B cell (primary cell): ENCODE measurements around the gene TRAPPC12. TPM values are rescaled to one million over a fixed set of nuclear protein-coding genes. Genes with fewer than 3 reads are reported as not detected.

Source experiments
- ATAC-seq: fragments of 200-7000 bp; cut with Tn5 transposase; one replicate; pipeline ENCODE4 v1.10.0; 2021; ENCODE audit warnings: low read depth, mild to moderate bottlenecking, moderate number of reproducible peaks, moderate library complexity
- CTCF ChIA-PET: fragments of 350-600 bp; sonication (Branson Sonifier 250); formaldehyde crosslinking; loops from one replicate; lab custom pipeline; 2021; ENCODE audit warnings: antibody characterized with exemption, inconsistent platforms; lab: Charles Lee
- POLR2A ChIA-PET: fragments of 350-600 bp; sonication (Branson Sonifier 250); formaldehyde crosslinking; loops from one replicate; lab custom pipeline; 2021; ENCODE audit warnings: antibody characterized with exemption; lab: Charles Lee
- DNase-seq: peaks from one replicate; pipeline ENCODE4 v3.0.0; 2013
- H2AFZ ChIP-seq: 2 replicates; pipeline ENCODE4 v1.6.1; 2012; ENCODE audit warnings: mild to moderate bottlenecking, low read depth, low read length; ENCODE audit not compliant: insufficient read depth, poor library complexity, severe bottlenecking
- H3K27ac ChIP-seq, 2 donors: 1 replicate in 1 of 2; 2 replicates in 1 of 2; pipeline ENCODE4 v1.5.1; 2012 to 2013; ENCODE audit warnings: low read length in 2 of 2, mild to moderate bottlenecking in 2 of 2, moderate library complexity in 1 of 2
- H3K27me3 ChIP-seq, 4 experiments: fragments of 200-600 bp in 1 of 4; sonication (generic) in 1 of 4; replicated peaks in 1 of 4; 1 replicate in 2 of 4; 2 replicates in 2 of 4; pipeline versions ENCODE4 v1.6.1 to v1.7.0; 2013 to 2016; ENCODE audit warnings: low read length in 3 of 4, mild to moderate bottlenecking in 2 of 4, mixed read lengths in 1 of 4, moderate library complexity in 1 of 4; ENCODE audit not compliant: insufficient read depth in 4 of 4, control insufficient read depth in 3 of 4; ENCODE audit errors: control extremely low read depth in 1 of 4
- H3K36me3 ChIP-seq, 2 experiments: replicated peaks in 1 of 2; 1 replicate in 1 of 2; 2 replicates in 1 of 2; pipeline versions ENCODE4 v1.6.1 to v1.7.1; 2013; ENCODE audit warnings: low read length in 1 of 2; ENCODE audit not compliant: insufficient read depth in 2 of 2, control insufficient read depth in 1 of 2; ENCODE audit errors: control extremely low read depth in 1 of 2, extremely low read depth in 1 of 2
- H3K4me1 ChIP-seq, 2 donors: fragments of 200-600 bp in 1 of 2; sonication (generic) in 1 of 2; 1 replicate in 1 of 2; 2 replicates in 1 of 2; pipeline versions ENCODE4 v1.5.1 to v1.6.1; 2013 to 2017; ENCODE audit warnings: low read length in 2 of 2; ENCODE audit not compliant: control insufficient read depth in 2 of 2, insufficient read depth in 2 of 2
- H3K4me2 ChIP-seq: replicated peaks from 2 replicates; pipeline ENCODE3; 2012; ENCODE audit warnings: mild to moderate bottlenecking, low read depth, low read length; ENCODE audit not compliant: poor library complexity, severe bottlenecking
- H3K4me3 ChIP-seq, 5 experiments: fragments of 200-600 bp in 1 of 5; sonication (generic) in 1 of 5; 1 replicate in 3 of 5; 2 replicates in 2 of 5; pipeline versions ENCODE4 v1.5.1 to v1.7.0; 2011 to 2016; ENCODE audit warnings: low read length in 4 of 5, mild to moderate bottlenecking in 4 of 5, low read depth in 2 of 5, control low read depth in 1 of 5, moderate library complexity in 1 of 5; ENCODE audit not compliant: insufficient read depth in 1 of 5; ENCODE audit errors: control extremely low read depth in 1 of 5, extremely low read depth in 1 of 5
- H3K79me2 ChIP-seq: fragments of 200-600 bp; sonication (generic); one replicate; pipeline ENCODE4 v1.6.0; 2016; ENCODE audit warnings: low read length; ENCODE audit not compliant: control insufficient read depth, insufficient read depth
- H3K9ac ChIP-seq: fragments of 200-600 bp; sonication (generic); 2 replicates; pipeline ENCODE4 v1.6.1; 2017; ENCODE audit warnings: mild to moderate bottlenecking, low read length, moderate library complexity
- H3K9me3 ChIP-seq, 3 donors: one replicate each; pipeline versions ENCODE4 v1.6.1 to v1.7.1; 2013; ENCODE audit warnings: low read length in 2 of 3; ENCODE audit not compliant: control insufficient read depth in 2 of 3, insufficient read depth in 1 of 3; ENCODE audit errors: control extremely low read depth in 1 of 3
- H4K20me1 ChIP-seq: 2 replicates; pipeline ENCODE4 v1.6.0; 2012; ENCODE audit warnings: mild to moderate bottlenecking, low read length; ENCODE audit not compliant: insufficient read depth, control insufficient read depth, poor library complexity, severe bottlenecking
- H3K27ac Mint-ChIP-seq: one replicate; pipeline ENCODE4 v1.8.0; 2021; ENCODE audit warnings: mixed read lengths
- H3K27me3 Mint-ChIP-seq: one replicate; pipeline ENCODE4 v1.8.0; 2021; ENCODE audit warnings: mixed read lengths
- H3K4me1 Mint-ChIP-seq: one replicate; pipeline ENCODE4 v1.8.0; 2021; ENCODE audit warnings: mixed read lengths
- H3K4me3 Mint-ChIP-seq: one replicate; pipeline ENCODE4 v1.8.0; 2021; ENCODE audit warnings: mixed read lengths
- H3K9me3 Mint-ChIP-seq: one replicate; pipeline ENCODE4 v1.8.0; 2022; ENCODE audit warnings: mixed read lengths; ENCODE audit not compliant: insufficient read depth
- EZH2 ChIP-seq: IDR thresholded peaks from 2 replicates; pipeline ENCODE4 v1.6.1; 2012; ENCODE audit warnings: borderline replicate concordance, low read depth, mild to moderate bottlenecking, moderate library complexity, low read length; ENCODE audit not compliant: insufficient read depth, poor library complexity, severe bottlenecking
- whole genome bisulfite sequencing: methylation state at CpG from one replicate; pipeline ENCODE4 v1.1.5; 2013; ENCODE audit warnings: missing lambda C conversion rate; ENCODE audit not compliant: insufficient coverage; 5-methylcytosine and 5-hydroxymethylcytosine counted together
- intact Hi-C: fragments of 100-400 bp; cut with micrococcal nuclease; formaldehyde crosslinking; loops from one replicate; pipeline ENCODE4 v1.10.0; 2022
- polyA plus RNA-seq: library from polyadenylated mRNA; depleted of rRNA; stranded (reverse); fragments of >200 nt; gene quantifications from 2 replicates; pipeline ENCODE4 v1.2.3, GENCODE V29; 2012
- total RNA-seq, 2 donors: library from RNA; stranded (reverse); fragments of 120-200 nt in 1 of 2; gene quantifications; 1 replicate in 1 of 2; 2 replicates in 1 of 2; pipeline versions ENCODE4 v1.2.3 to v1.2.4, GENCODE V29; 2013 to 2022
- TF ChIP-seq, protein P1 (sequence below): fragments of 200-600 bp; IDR thresholded peaks from one replicate; pipeline ENCODE4 v1.8.0; 2022; ENCODE audit warnings: antibody characterized with exemption, mild to moderate bottlenecking

The TRAPPC12 gene
- total and polyA plus RNA-seq, 2 donors (not counting 1 experiment from before 2014, with no cell fraction given), result 80.9 to 151 TPM

DNA sequence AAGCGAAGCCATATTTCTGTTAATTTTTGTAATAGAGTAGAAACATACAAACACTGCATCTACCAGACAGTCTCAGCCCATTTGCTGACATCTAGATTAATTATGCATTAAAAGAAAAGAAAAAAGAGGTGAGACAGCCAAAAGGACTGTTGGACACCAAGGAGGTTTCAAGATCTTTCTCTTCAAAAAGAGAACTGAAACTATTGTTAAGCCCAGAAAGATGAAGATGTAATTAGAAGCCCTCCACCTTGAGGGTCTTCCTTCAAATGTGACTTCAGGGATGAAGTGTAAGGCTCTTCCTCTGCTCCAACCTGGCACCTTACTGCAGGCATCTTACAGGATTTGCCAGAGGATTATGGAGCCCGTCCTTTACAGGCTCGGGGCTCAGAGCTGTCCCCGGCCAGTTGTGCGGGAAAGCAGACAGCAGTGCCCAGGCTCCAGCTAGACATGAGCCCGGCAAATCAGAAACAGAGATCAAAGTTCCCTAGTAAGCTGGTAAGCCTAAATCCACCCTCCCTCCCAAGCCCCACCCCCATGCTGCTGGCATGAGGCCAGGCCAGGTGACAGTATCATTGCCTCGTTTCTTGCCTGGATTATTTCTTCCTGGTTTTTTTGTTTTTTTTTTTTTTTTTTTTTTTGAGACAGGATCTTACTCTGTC, 101.0 kb downstream of the TRAPPC12 start:
- no peaks in the 10 kb centered on the region for H3K27me3 Mint-ChIP-seq
- H3K4me1 ChIP-seq, result peaks cover 7 to 9% of the 10 kb centered on the region in 2 donors
- peaks cover 0 to 7% (median 0%) of the 10 kb centered on the region in 3 donors for H3K9me3 ChIP-seq
- H2AFZ ChIP-seq, result no peak overlapping the region
- H3K79me2 ChIP-seq, result no peaks in the 10 kb centered on the region
- ChIA-PET POLR2A (no interaction called here), CTCF (interaction anchor here (1.8 kb wide), 1 partner anchor 18 kb away, joined by 6 read pairs; no protein-coding TSS in a partner anchor)
- no peaks in the 10 kb centered on the region for H3K9me3 Mint-ChIP-seq
- peak overlapping the region; percentile 36 for H3K4me2 ChIP-seq
- no peak overlapping the region for H3K27ac Mint-ChIP-seq
- peak overlapping the region in 1 of 2 donors; percentile 64 for H3K27ac ChIP-seq
- H3K27me3 ChIP-seq, result no peaks in the 10 kb centered on the region
- ATAC-seq (no peak), DNase-seq (no peak)
- no peak overlapping the region for H3K9ac ChIP-seq
- 65% methylated on average over 6 of the region's 7 CpGs for WGBS
- H3K4me3 Mint-ChIP-seq, result no peak overlapping the region
- H3K4me3 ChIP-seq, result no peak overlapping the region
- H4K20me1 ChIP-seq, result no peaks in the 10 kb centered on the region
- no peak for TF ChIP-seq EZH2
- TF ChIP-seq, protein P1, sequence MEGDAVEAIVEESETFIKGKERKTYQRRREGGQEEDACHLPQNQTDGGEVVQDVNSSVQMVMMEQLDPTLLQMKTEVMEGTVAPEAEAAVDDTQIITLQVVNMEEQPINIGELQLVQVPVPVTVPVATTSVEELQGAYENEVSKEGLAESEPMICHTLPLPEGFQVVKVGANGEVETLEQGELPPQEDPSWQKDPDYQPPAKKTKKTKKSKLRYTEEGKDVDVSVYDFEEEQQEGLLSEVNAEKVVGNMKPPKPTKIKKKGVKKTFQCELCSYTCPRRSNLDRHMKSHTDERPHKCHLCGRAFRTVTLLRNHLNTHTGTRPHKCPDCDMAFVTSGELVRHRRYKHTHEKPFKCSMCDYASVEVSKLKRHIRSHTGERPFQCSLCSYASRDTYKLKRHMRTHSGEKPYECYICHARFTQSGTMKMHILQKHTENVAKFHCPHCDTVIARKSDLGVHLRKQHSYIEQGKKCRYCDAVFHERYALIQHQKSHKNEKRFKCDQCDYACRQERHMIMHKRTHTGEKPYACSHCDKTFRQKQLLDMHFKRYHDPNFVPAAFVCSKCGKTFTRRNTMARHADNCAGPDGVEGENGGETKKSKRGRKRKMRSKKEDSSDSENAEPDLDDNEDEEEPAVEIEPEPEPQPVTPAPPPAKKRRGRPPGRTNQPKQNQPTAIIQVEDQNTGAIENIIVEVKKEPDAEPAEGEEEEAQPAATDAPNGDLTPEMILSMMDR, result no peak
- peaks cover 9% of the 10 kb centered on the region for H3K4me1 Mint-ChIP-seq
- intact Hi-C loops, result no loop called here
- H3K36me3 ChIP-seq, result peaks cover 0 to 36% of the 10 kb centered on the region in 2 experiments

DNA sequence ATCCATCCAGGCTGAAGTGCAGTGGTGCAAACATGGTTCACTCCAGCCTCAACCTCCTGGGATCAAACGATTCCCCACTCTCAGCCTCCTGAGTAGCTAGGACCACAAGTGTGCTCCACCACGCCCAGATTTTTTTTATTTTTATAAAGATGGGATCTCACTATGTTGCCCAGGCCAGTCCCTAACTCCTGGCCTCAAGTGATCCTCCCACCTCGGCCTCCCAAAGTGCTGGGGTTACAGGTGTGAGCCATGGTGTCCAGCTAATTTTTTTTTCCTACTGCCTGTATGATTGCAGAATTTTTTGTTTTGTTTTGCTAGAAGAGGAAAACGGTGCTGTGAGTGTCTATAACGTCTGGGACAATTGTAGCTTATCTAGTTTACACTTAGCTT, 101.5 kb downstream of the TRAPPC12 start:
- H3K27me3 ChIP-seq, result no peaks in the 10 kb centered on the region
- H3K9ac ChIP-seq, result no peak overlapping the region
- DNase-seq (no peak), ATAC-seq (no peak)
- peaks cover 0 to 36% of the 10 kb centered on the region in 2 experiments for H3K36me3 ChIP-seq
- H3K9me3 ChIP-seq, result peaks cover 0 to 7% (median 0%) of the 10 kb centered on the region in 3 donors
- intact Hi-C loops, result no loop called here
- H3K27ac Mint-ChIP-seq, result no peak overlapping the region
- H3K27me3 Mint-ChIP-seq, result no peaks in the 10 kb centered on the region
- H3K4me3 ChIP-seq, result no peak overlapping the region
- no peaks in the 10 kb centered on the region for H4K20me1 ChIP-seq
- 100% methylated on average over 2 of the region's 5 CpGs for WGBS
- no peak overlapping the region for H2AFZ ChIP-seq
- CTCF ChIA-PET, result no interaction called here
- H3K27ac ChIP-seq, result no peak overlapping the region
- no peaks in the 10 kb centered on the region for H3K79me2 ChIP-seq
- H3K4me3 Mint-ChIP-seq, result no peak overlapping the region
- peaks cover 9% of the 10 kb centered on the region for H3K4me1 Mint-ChIP-seq
- H3K9me3 Mint-ChIP-seq, result no peaks in the 10 kb centered on the region
- H3K4me1 ChIP-seq, result peaks cover 7 to 9% of the 10 kb centered on the region in 2 donors
- POLR2A ChIA-PET, result no interaction called here
- H3K4me2 ChIP-seq, result no peak overlapping the region
- TF ChIP-seq, protein P1, result no peak
- TF ChIP-seq EZH2, result no peak
